ENCODE results near the gene ERVFRD-1.

The ERVFRD-1 gene

DNA sequence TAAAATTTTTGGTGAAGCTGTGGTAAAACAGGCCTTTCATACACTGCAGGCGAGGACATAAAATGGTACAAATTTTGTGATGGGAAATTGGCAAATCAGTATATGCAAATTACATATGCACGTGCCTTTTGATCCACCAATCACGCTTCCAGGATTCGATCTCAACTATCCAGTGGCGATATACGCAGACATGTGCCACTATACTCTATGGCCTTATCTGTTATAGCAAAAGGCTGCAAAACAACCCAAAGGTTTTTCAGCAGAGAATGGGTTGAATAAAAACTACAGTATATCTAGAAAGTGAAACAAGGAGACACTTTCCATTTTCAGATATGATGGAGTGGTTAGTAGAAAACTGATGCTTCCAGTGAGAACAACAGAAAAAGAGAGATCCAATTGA lies 41.9 kb upstream of the ERVFRD-1 start:
- H3K9me3 ChIP-seq (ENCODE audit: insufficient read depth, low read depth, low read length), result no peaks in the 10 kb centered on the region
- H3K4me1 ChIP-seq (ENCODE audit: insufficient read depth, low read length, poor library complexity, severe bottlenecking), result no peaks in the 10 kb centered on the region
- no peak overlapping the region for H3K4me2 ChIP-seq (ENCODE audit: low read depth, low read length, poor library complexity, severe bottlenecking)
- no peaks in the 10 kb centered on the region for H3K9me2 ChIP-seq (replicated peaks; ENCODE audit: low read depth, low read length)
- no peak overlapping the region for H2AFZ ChIP-seq (ENCODE audit: low read length)
- no peaks in the 10 kb centered on the region for H4K20me1 ChIP-seq (ENCODE audit: insufficient read depth, low read length, poor library complexity, severe bottlenecking)
- no peak overlapping the region for H3K9ac ChIP-seq (ENCODE audit: low read depth, low read length, poor library complexity, severe bottlenecking)
- no peaks in the 10 kb centered on the region for H3K27me3 ChIP-seq (ENCODE audit: insufficient read depth, low read length, poor library complexity, severe bottlenecking)
- H3F3A ChIP-seq (ENCODE audit: low read depth), result no peaks in the 10 kb centered on the region
- TF ChIP-seq CTCF (conservative IDR thresholded peaks at IDR 0.05; ENCODE audit: low read length) (no peak), EZH2phosphoT487 (IDR thresholded peaks at IDR 0.05; ENCODE audit: borderline replicate concordance) (no peak)
- H3K36me3 ChIP-seq (ENCODE audit: insufficient read depth, low read length), result no peaks in the 10 kb centered on the region
- no peak overlapping the region for H3K4me3 ChIP-seq (ENCODE audit: low read length, poor library complexity, severe bottlenecking)
- H3K79me2 ChIP-seq (ENCODE audit: insufficient read depth, low read length), result no peaks in the 10 kb centered on the region

- H4K20me1 ChIP-seq (ENCODE audit: insufficient read depth, low read length, poor library complexity, severe bottlenecking), result no peaks in the 10 kb centered on the region
- H3K4me2 ChIP-seq (ENCODE audit: low read depth, low read length, poor library complexity, severe bottlenecking), result no peak overlapping the region
- H3K9ac ChIP-seq (ENCODE audit: low read depth, low read length, poor library complexity, severe bottlenecking), result no peak overlapping the region
- no peaks in the 10 kb centered on the region for H3K9me2 ChIP-seq (replicated peaks; ENCODE audit: low read depth, low read length)
- H3K27me3 ChIP-seq (ENCODE audit: insufficient read depth, low read length, poor library complexity, severe bottlenecking), result no peaks in the 10 kb centered on the region
- H3K4me3 ChIP-seq (ENCODE audit: low read length, poor library complexity, severe bottlenecking), result no peak overlapping the region
- no peak for TF ChIP-seq EZH2phosphoT487 (IDR thresholded peaks at IDR 0.05; ENCODE audit: borderline replicate concordance)
- TF ChIP-seq CTCF (conservative IDR thresholded peaks at IDR 0.05; ENCODE audit: low read length), result no peak
- H2AFZ ChIP-seq (ENCODE audit: low read length), result no peak overlapping the region
- H3K36me3 ChIP-seq (ENCODE audit: insufficient read depth, low read length), result no peaks in the 10 kb centered on the region
- no peaks in the 10 kb centered on the region for H3K9me3 ChIP-seq (ENCODE audit: insufficient read depth, low read depth, low read length)
- no peaks in the 10 kb centered on the region for H3K79me2 ChIP-seq (ENCODE audit: insufficient read depth, low read length)
- no peaks in the 10 kb centered on the region for H3K4me1 ChIP-seq (ENCODE audit: insufficient read depth, low read length, poor library complexity, severe bottlenecking)
- no peaks in the 10 kb centered on the region for H3F3A ChIP-seq (ENCODE audit: low read depth)
Observed at GRCh38 chr6:11152581-11152980, 41.1 kb upstream of the ERVFRD-1 start.

DNA sequence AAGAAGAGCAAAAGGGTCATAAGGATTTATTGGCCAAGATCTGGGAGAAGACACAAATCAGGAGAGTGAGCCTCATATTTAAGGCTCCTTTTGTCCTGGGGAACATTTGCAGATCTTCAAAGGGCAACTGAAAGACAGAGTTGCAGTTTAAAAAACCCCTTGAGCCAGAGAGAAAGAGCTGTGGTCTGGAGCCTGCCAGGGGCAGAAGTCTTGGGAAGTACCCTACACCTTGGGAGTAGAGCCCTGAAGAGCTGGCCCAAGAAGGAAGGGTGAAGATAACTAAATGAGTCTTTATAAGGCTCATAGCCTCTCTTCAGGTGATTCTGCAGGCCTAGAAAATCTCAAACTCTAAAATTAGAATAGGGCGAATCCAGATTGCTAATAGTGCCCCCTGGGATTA lies 40.0 kb upstream of the ERVFRD-1 start:
- Histone ChIP-seq H2AFZ (ENCODE audit: low read length) (no peak overlapping the region), H3K27me3 (ENCODE audit: insufficient read depth, low read length, poor library complexity, severe bottlenecking) (no peaks in the 10 kb centered on the region), H3K4me1 (ENCODE audit: insufficient read depth, low read length, poor library complexity, severe bottlenecking) (no peaks in the 10 kb centered on the region), H3K4me3 (ENCODE audit: low read length, poor library complexity, severe bottlenecking) (no peak overlapping the region), H3F3A (ENCODE audit: low read depth) (no peaks in the 10 kb centered on the region), H3K9me2 (replicated peaks; ENCODE audit: low read depth, low read length) (no peaks in the 10 kb centered on the region), H3K9me3 (ENCODE audit: insufficient read depth, low read depth, low read length) (no peaks in the 10 kb centered on the region), H3K79me2 (ENCODE audit: insufficient read depth, low read length) (no peaks in the 10 kb centered on the region), H3K36me3 (ENCODE audit: insufficient read depth, low read length) (no peaks in the 10 kb centered on the region), H3K9ac (ENCODE audit: low read depth, low read length, poor library complexity, severe bottlenecking) (no peak overlapping the region), H4K20me1 (ENCODE audit: insufficient read depth, low read length, poor library complexity, severe bottlenecking) (no peaks in the 10 kb centered on the region), H3K4me2 (ENCODE audit: low read depth, low read length, poor library complexity, severe bottlenecking) (no peak overlapping the region)
- TF ChIP-seq CTCF (conservative IDR thresholded peaks at IDR 0.05; ENCODE audit: low read length) (no peak), EZH2phosphoT487 (IDR thresholded peaks at IDR 0.05; ENCODE audit: borderline replicate concordance) (no peak)

Measured in Loucy (cell line).